Endothelial cell of hepatic sinusoid (primary cell): ENCODE data around the gene TMEM14A.

Source experiments
- in situ Hi-C: cut with HindIII; loops from 2 replicates; pipeline ENCODE4 v1.10.0; 2017; ENCODE audit warnings: low sequenced_read_pairs

TMEM14A gene

DNA sequence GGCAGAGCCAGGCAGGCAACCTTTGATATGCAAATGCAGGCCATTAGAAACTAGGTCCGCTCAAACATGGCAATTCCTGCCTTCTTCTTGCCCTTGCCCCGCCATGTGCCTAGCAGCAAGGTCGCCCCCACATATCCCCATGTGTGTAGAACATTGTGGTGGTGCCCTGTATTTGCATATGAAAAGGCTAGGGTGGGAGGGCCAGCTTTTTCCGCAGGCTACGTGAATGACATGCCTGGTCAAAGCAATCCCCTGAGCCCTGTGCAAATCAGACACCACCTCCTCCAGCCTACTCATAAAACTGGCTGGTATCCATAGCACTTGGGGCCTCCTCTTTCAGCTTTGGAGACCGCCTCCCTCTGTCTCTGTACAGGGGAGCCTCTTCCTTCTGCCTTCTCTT lies 60.8 kb downstream of the TMEM14A start:
- in situ Hi-C loops = no loop called here

DNA sequence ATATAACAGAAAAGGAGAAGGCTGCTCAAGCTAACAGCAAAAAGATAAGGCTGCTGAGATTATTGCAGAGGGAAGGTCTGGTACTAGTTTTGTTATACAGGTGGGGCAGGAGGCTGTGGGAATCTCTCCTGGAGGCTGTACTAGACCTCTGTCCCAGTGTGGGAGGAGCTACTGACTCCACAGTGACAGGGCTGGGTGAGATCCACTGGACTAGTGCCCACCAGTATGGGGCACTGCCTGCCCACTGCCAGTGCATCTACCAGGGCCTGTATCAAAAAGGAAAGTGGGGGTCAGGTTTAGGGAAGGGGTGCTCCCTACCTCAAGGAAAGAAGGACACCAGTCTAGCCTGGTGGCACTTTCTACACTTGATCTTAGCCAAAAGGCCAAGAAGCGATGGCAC lies 62.3 kb downstream of the TMEM14A start:
- in situ Hi-C loops = no loop called here

DNA sequence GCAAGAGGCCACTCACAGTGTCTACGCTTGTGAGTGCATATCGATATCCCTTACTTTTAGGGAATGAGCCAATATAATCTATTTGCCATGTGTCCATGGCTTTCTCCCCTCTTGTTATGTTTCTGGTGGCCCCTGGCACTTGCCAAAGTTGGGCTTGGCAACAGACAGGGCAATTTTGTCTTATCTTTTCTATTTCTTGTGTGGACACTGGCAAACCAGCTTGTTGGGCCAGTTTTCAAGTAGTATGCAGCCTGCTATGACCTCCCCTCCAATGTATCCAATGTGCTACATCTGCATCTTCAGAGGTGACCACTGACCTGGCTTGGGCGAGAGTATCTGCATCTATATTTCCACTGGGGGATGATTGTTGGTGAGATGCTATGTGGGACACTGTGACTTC lies 63.2 kb downstream of the TMEM14A start:
- in situ Hi-C loops = no loop called here

DNA sequence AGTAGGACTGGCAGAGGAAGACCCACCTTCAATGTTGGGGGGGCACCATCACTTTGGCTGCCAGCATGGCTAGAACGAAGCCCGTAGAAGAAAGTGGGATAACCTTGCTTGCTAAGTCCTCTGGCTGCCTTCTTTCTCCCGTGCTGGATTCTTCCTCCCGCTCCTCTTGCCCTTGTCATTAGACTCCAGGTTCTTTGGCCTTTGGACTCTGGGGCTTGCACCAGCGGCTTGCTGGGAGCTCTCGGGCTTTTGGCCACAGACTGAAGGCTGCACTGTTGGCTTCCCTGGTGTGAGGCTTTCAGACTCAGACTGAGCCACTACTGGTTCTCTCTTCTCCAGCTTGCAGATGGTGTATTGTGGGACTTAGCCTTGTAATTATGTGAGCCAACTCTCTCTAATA lies 64.2 kb downstream of the TMEM14A start:
- in situ Hi-C loops = no loop called here

DNA sequence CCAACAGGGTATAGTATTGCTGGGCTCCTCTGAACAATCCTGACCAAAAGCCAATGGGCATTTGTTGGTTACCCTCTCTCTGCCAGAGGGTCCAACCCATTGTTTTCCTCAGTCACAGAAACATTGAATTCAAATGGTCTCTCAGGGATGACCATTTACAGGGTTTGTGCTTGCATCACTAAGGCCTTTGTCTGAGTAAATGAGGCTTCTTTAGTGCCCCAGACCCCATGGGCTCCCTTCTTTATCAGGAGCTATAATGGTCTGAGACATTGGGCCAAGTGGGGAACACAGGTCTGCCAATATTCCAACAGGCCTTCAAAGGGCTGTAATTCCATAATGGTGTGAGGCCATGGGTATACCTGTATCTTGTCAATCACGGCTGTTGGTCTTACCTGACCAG lies 65.2 kb downstream of the TMEM14A start:
- in situ Hi-C loops = no loop called here
